CD8-positive, alpha-beta memory T cell (primary cell): ENCODE results near the gene PPP6R2. TPM values are rescaled to one million over a fixed set of nuclear protein-coding genes. Genes with fewer than 3 reads are reported as not detected.
A peak's percentile ranks its signal among the peaks of the same experiment; 100 is the strongest.

Experiments used
- CTCF ChIA-PET: fragments of 350-600 bp; sonication (Branson Sonifier 250); formaldehyde crosslinking; loops from one replicate; lab custom pipeline; 2021; ENCODE audit warnings: antibody characterized with exemption; lab: Charles Lee
- POLR2A ChIA-PET: fragments of 350-600 bp; sonication (Branson Sonifier 250); formaldehyde crosslinking; loops from one replicate; lab custom pipeline; 2021; ENCODE audit warnings: antibody characterized with exemption; lab: Charles Lee
- DNase-seq, 5 donors: peaks; one replicate each; pipeline versions ENCODE4 v3.0.0 to v3.0.0-alpha.2; 2020 to 2022; ENCODE audit warnings: mixed read lengths in 1 of 5
- H3K27ac ChIP-seq: one replicate; pipeline ENCODE4 v1.7.0; 2013; ENCODE audit warnings: low read depth, mild to moderate bottlenecking, low read length, moderate library complexity
- H3K27me3 ChIP-seq: 2 replicates; pipeline ENCODE4 v1.7.0; 2013; ENCODE audit warnings: low read length, mild to moderate bottlenecking; ENCODE audit not compliant: insufficient read depth, poor library complexity, severe bottlenecking
- H3K36me3 ChIP-seq: 2 replicates; pipeline ENCODE4 v1.7.0; 2013; ENCODE audit warnings: mild to moderate bottlenecking, low read length, moderate library complexity; ENCODE audit not compliant: insufficient read depth
- H3K4me1 ChIP-seq: 2 replicates; pipeline ENCODE4 v1.7.0; 2013; ENCODE audit warnings: mild to moderate bottlenecking, low read length, moderate library complexity; ENCODE audit not compliant: insufficient read depth
- H3K4me3 ChIP-seq: 2 replicates; pipeline ENCODE4 v1.7.0; 2013; ENCODE audit warnings: mild to moderate bottlenecking, low read length
- H3K9me3 ChIP-seq: 2 replicates; pipeline ENCODE4 v1.7.0; 2013; ENCODE audit warnings: mild to moderate bottlenecking, low read length
- H3K27ac Mint-ChIP-seq, 8 donors: one replicate each; pipeline ENCODE4 v1.8.0; 2020 to 2021; ENCODE audit warnings: mixed read lengths in 8 of 8, mild to moderate bottlenecking in 6 of 8, inconsistent platforms in 3 of 8, moderate library complexity in 3 of 8
- H3K27me3 Mint-ChIP-seq, 2 donors: one replicate each; pipeline ENCODE4 v1.8.0; 2020 to 2021; ENCODE audit warnings: mixed read lengths in 2 of 2, mild to moderate bottlenecking in 1 of 2, moderate library complexity in 1 of 2
- H3K36me3 Mint-ChIP-seq, 3 donors: one replicate each; pipeline ENCODE4 v1.8.0; 2020 to 2021; ENCODE audit warnings: mixed read lengths in 3 of 3, inconsistent platforms in 1 of 3, mild to moderate bottlenecking in 1 of 3
- H3K4me1 Mint-ChIP-seq, 3 donors: one replicate each; pipeline ENCODE4 v1.8.0; 2020 to 2021; ENCODE audit warnings: mixed read lengths in 3 of 3, inconsistent platforms in 1 of 3, mild to moderate bottlenecking in 1 of 3
- H3K4me3 Mint-ChIP-seq, 7 donors: one replicate each; pipeline ENCODE4 v1.8.0; 2020 to 2021; ENCODE audit warnings: mixed read lengths in 7 of 7, mild to moderate bottlenecking in 6 of 7, moderate library complexity in 4 of 7, inconsistent platforms in 2 of 7
- H3K9me3 Mint-ChIP-seq, 5 donors: one replicate each; pipeline ENCODE4 v1.8.0; 2020 to 2022; ENCODE audit warnings: mixed read lengths in 5 of 5, mild to moderate bottlenecking in 3 of 5, moderate library complexity in 2 of 5, inconsistent platforms in 1 of 5
- polyA plus RNA-seq: library from polyadenylated mRNA; unstranded; fragments of 300-500 nt; fragmentation: Illumina TruSeq; gene quantifications from one replicate; pipeline ENCODE4 v1.2.3, GENCODE V29; 2021
- total RNA-seq, 2 experiments: library from RNA; stranded (reverse); gene quantifications; one replicate each; pipeline ENCODE4 v1.2.3, GENCODE V29; 2021

PPP6R2 gene
- total and polyA plus RNA-seq, 3 experiments from 2014 or later, result 34.2 to 55.9 (median 49.7) TPM

- H3K36me3 ChIP-seq, result peaks cover 9% of the 10 kb centered on the region
- Mint-ChIP-seq H3K9me3 (no peaks in the 10 kb centered on the region), H3K27me3 (no peaks in the 10 kb centered on the region), H3K4me3 (peak overlapping the region; percentile 59 to 98 (median 80)), H3K4me1 (peaks cover 57 to 75% (median 61%) of the 10 kb centered on the region in 3 donors), H3K36me3 (peaks cover 0 to 28% (median 0%) of the 10 kb centered on the region in 3 donors), H3K27ac (peak overlapping the region; percentile 78 to 99 (median 88))
- H3K27me3 ChIP-seq, result no peaks in the 10 kb centered on the region
- no peaks in the 10 kb centered on the region for H3K9me3 ChIP-seq
- ChIA-PET CTCF (interaction anchor here (1.4 to 6.1 kb wide), 6 partner anchors 16 to 54 kb away, joined by 4 to 45 read pairs (median 6); partner anchors contain the start of gene SCO2), POLR2A (interaction anchor here (1.0 kb wide), 1 partner anchor 28 kb away, joined by 5 read pairs; no protein-coding TSS in a partner anchor)
- peaks cover 64% of the 10 kb centered on the region for H3K4me1 ChIP-seq
- DNase-seq, result no peak
- peak overlapping the region; percentile 74 for H3K4me3 ChIP-seq
- no peak overlapping the region for H3K27ac ChIP-seq
Measured at GRCh38 chr22:50471962-50472361, 128.8 kb downstream of the PPP6R2 start.

DNA sequence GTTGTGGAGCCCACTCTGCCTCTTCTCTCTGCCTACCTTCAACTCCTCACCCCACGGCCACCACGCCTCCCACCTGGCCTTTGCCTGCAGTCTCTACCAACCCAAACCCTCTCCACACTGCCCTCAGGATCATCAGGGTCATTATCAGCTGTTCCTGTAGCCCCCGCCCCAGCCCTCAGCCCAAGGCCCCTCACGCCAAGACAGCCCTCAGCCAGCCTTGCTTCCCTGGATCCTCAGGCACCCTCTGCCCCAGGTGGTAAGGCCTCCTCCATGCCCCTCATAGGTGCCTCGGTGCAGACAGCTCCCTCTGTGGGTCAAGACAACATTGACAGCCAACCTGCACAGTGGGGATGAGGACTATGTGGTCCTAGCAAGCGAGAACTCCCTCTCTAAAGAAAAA lies 130.0 kb downstream of the PPP6R2 start:
- H3K27ac ChIP-seq, result no peak overlapping the region
- peak overlapping the region; percentile 78 to 100 (median 95) for H3K27ac Mint-ChIP-seq
- no peaks in the 10 kb centered on the region for H3K36me3 ChIP-seq
- no peaks in the 10 kb centered on the region for H3K9me3 ChIP-seq
- H3K9me3 Mint-ChIP-seq, result no peaks in the 10 kb centered on the region
- H3K27me3 Mint-ChIP-seq, result no peaks in the 10 kb centered on the region
- H3K4me1 ChIP-seq, result peaks cover 61% of the 10 kb centered on the region
- ChIA-PET POLR2A (interaction anchor here (1.4 kb wide), 2 partner anchors 35 to 229 kb away, joined by 3 to 7 read pairs; partner anchors contain the start of genes LMF2 and NCAPH2), CTCF (interaction anchor here (1.0 to 6.1 kb wide), 9 partner anchors 10 to 131 kb away, joined by 3 to 45 read pairs (median 6); partner anchors contain the start of gene SCO2)
- peak overlapping the region; percentile 84 to 99 (median 96) for H3K4me3 Mint-ChIP-seq
- H3K27me3 ChIP-seq, result no peaks in the 10 kb centered on the region
- H3K4me3 ChIP-seq, result peak overlapping the region; percentile 74
- peaks cover 56 to 67% (median 60%) of the 10 kb centered on the region in 3 donors for H3K4me1 Mint-ChIP-seq
- peak; percentile 36 to 68 (median 45) for DNase-seq
- peaks cover 0 to 19% (median 0%) of the 10 kb centered on the region in 3 donors for H3K36me3 Mint-ChIP-seq

DNA sequence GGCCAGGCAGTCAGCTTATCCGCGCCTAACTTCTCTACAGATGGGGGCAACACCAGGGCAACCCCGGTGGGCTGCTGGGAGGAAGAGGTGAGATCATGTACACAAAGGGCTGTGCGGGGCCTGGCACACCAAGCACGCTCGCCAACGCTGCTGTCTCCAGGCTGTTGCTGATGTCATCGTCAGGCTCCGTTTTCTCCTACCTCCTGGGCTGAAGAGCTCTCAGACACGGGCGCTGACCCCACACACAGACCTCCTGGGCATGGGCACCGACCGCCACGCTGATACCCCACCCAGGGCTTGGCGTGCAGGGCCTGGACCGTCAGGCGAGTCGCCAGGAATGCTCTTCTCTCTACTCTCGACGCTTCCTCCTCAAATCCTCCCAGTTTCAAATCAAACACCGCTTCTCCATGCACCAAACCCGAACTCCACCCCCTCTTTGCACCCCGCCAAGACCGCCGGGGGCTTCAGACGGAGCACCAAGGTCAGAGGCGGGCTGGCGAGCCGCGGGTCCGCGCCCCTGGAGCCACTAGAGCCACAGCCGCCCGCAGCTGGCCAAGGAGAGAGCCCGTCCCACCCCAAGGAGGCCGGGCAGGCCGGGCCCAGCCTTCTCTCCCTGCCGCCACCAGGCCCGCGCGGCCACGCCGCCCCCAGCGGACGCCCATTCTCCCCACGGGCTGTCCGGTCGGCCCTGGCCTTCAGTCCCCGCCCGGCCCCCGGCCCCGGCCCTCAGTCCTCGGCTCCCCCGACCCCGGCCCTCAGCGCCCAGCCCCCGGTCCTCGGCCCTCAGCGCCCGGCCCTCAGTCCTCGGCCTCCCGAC lies 130.9 kb downstream of the PPP6R2 start:
- no peaks in the 10 kb centered on the region for H3K36me3 ChIP-seq
- H3K27me3 Mint-ChIP-seq, result no peaks in the 10 kb centered on the region
- no peaks in the 10 kb centered on the region for H3K27me3 ChIP-seq
- H3K4me1 Mint-ChIP-seq, result peaks cover 51 to 57% (median 51%) of the 10 kb centered on the region in 3 donors
- H3K4me3 ChIP-seq, result peak overlapping the region; percentile 74
- H3K27ac Mint-ChIP-seq, result peak overlapping the region; percentile 78 to 100 (median 95)
- H3K36me3 Mint-ChIP-seq, result peaks cover 0 to 14% (median 0%) of the 10 kb centered on the region in 3 donors
- peaks cover 52% of the 10 kb centered on the region for H3K4me1 ChIP-seq
- peak overlapping the region; percentile 35 for H3K27ac ChIP-seq
- H3K9me3 ChIP-seq, result no peaks in the 10 kb centered on the region
- ChIA-PET POLR2A (interaction anchor here (1.4 kb wide), 1 partner anchor 230 kb away, joined by 3 read pairs; no protein-coding TSS in a partner anchor), CTCF (interaction anchor here (1.2 to 6.1 kb wide), 7 partner anchors 9 to 52 kb away, joined by 3 to 45 read pairs (median 6); partner anchors contain the start of gene SCO2)
- no peaks in the 10 kb centered on the region for H3K9me3 Mint-ChIP-seq
- peak in 2 of 5 donors; percentile 25 to 60 for DNase-seq
- H3K4me3 Mint-ChIP-seq, result peak overlapping the region; percentile 84 to 99 (median 96)

GRCh38 chr22:50474710-50475651 lies 131.9 kb downstream of the PPP6R2 start, which contains the start of gene SBF1:
TSS of gene SBF1 (minus strand) at chr22:50475035. CDS start at chr22:50474840, 195 bp downstream.
- POLR2A ChIA-PET, result no interaction called here
- peak within 1 kb of the TSS; percentile 78 to 100 (median 95) for H3K27ac Mint-ChIP-seq

DNA sequence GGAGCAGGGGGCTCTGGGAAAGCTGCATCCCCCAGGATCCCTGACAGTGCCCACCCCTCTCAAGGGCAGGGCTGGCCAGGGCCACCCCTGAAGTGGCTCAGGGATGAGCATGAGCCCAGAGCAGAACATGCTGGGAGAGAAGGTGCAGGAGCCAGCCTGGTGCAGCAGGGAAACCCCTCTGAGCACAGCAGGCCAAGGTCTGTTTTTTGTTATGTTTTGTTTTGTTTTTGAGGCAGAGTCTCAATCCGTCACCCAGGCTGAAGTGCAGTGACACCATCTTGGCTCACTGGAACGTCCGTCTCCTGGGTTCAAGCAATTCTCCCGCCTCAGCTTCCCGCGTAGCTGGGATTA lies 132.5 kb downstream of the PPP6R2 start:
- Mint-ChIP-seq H3K4me1 (peaks cover 43 to 49% (median 44%) of the 10 kb centered on the region in 3 donors), H3K27ac (peak overlapping the region in 7 of 8 donors; percentile 56 to 94 (median 76)), H3K4me3 (peak overlapping the region; percentile 66 to 87 (median 75)), H3K36me3 (peaks cover 0 to 14% (median 0%) of the 10 kb centered on the region in 3 donors), H3K9me3 (no peaks in the 10 kb centered on the region), H3K27me3 (no peaks in the 10 kb centered on the region)
- no peak for DNase-seq
- ChIA-PET POLR2A (no interaction called here), CTCF (no interaction called here)
- Histone ChIP-seq H3K27ac (no peak overlapping the region), H3K36me3 (no peaks in the 10 kb centered on the region), H3K4me1 (peaks cover 40% of the 10 kb centered on the region), H3K4me3 (peak overlapping the region; percentile 61), H3K27me3 (no peaks in the 10 kb centered on the region), H3K9me3 (no peaks in the 10 kb centered on the region)

More at GRCh38 chr22:50474710-50475651, 131.9 kb downstream of the PPP6R2 start, which contains the start of gene SBF1:
- Histone ChIP-seq H3K4me3 (peak within 1 kb of the TSS; percentile 74), H3K36me3 (no peaks in the 10 kb centered on the region), H3K27ac (peak within 1 kb of the TSS; percentile 54), H3K27me3 (no peaks in the 10 kb centered on the region), H3K4me1 (peaks cover 46% of the 10 kb centered on the region), H3K9me3 (no peaks in the 10 kb centered on the region)
- Mint-ChIP-seq H3K36me3 (peaks cover 0 to 14% (median 0%) of the 10 kb centered on the region in 3 donors), H3K4me3 (peak within 1 kb of the TSS; percentile 87 to 99 (median 96)), H3K4me1 (peaks cover 45 to 51% (median 46%) of the 10 kb centered on the region in 3 donors), H3K9me3 (no peaks in the 10 kb centered on the region), H3K27me3 (no peaks in the 10 kb centered on the region)
- DNase-seq, result peak; percentile 81 to 91 (median 86)
- CTCF ChIA-PET, result no interaction called here

- Histone ChIP-seq H3K27ac (no peak overlapping the region), H3K4me3 (no peak overlapping the region), H3K36me3 (no peaks in the 10 kb centered on the region), H3K27me3 (no peaks in the 10 kb centered on the region), H3K4me1 (peaks cover 27% of the 10 kb centered on the region), H3K9me3 (no peaks in the 10 kb centered on the region)
- H3K4me1 Mint-ChIP-seq, result peaks cover 31 to 37% (median 31%) of the 10 kb centered on the region in 3 donors
- CTCF ChIA-PET, result interaction anchor here (1.1 kb wide), 2 partner anchors 21 to 31 kb away, joined by 3 read pairs; partner anchors contain the start of gene LMF2
- peak overlapping the region; percentile 23 to 87 (median 70) for H3K4me3 Mint-ChIP-seq
- H3K36me3 Mint-ChIP-seq, result peaks cover 0 to 14% (median 0%) of the 10 kb centered on the region in 3 donors
- no peaks in the 10 kb centered on the region for H3K27me3 Mint-ChIP-seq
- H3K27ac Mint-ChIP-seq, result peak overlapping the region in 7 of 8 donors; percentile 37 to 84 (median 73)
- no peak for DNase-seq
- no peaks in the 10 kb centered on the region for H3K9me3 Mint-ChIP-seq
- POLR2A ChIA-PET, result interaction anchor here (0.7 kb wide), 1 partner anchor 217 kb away, joined by 3 read pairs; no protein-coding TSS in a partner anchor
Measured at GRCh38 chr22:50476868-50477267, 133.7 kb downstream of the PPP6R2 start.

DNA sequence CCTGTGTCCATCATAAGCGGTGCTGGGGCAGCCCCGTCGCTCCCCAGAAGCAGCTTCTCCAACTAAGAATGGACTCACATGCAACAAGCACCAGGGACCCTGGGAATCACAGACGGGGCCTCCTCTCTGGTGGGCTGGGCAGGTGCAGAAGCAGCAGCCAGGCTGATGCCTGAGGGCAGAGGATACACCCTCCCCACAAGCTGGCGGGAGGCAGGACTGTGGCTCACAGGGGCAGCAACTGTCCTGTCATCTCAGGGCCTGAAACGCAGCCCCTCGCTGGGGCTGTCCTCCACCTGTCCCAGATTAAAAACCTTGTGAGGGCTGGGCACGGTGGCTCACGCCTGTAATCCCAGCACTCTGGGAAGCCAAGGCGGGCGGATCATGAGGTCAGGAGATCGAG lies 134.8 kb downstream of the PPP6R2 start:
- H3K4me3 ChIP-seq, result no peak overlapping the region
- Mint-ChIP-seq H3K4me3 (peak overlapping the region in 3 of 7 donors; percentile 23 to 87 (median 45)), H3K4me1 (peaks cover 21 to 26% (median 22%) of the 10 kb centered on the region in 3 donors), H3K27ac (peak overlapping the region in 2 of 8 donors; percentile 79 to 91), H3K27me3 (no peaks in the 10 kb centered on the region), H3K9me3 (no peaks in the 10 kb centered on the region), H3K36me3 (peaks cover 0 to 11% (median 0%) of the 10 kb centered on the region in 3 donors)
- DNase-seq, result no peak
- no peaks in the 10 kb centered on the region for H3K27me3 ChIP-seq
- peaks cover 17% of the 10 kb centered on the region for H3K4me1 ChIP-seq
- H3K36me3 ChIP-seq, result no peaks in the 10 kb centered on the region
- ChIA-PET CTCF (interaction anchor here (1.1 to 1.4 kb wide), 2 partner anchors 30 to 48 kb away, joined by 3 read pairs; partner anchors contain the start of genes LMF2 and SCO2), POLR2A (no interaction called here)
- no peak overlapping the region for H3K27ac ChIP-seq
- no peaks in the 10 kb centered on the region for H3K9me3 ChIP-seq
